ENCODE results near the gene AGBL4. TPM values are rescaled to one million over a fixed set of nuclear protein-coding genes. Genes with fewer than 3 reads are reported as not detected.
"Not testable (repeated sequence)": the region's sequence is repeated elsewhere in the genome, so short reads cannot be mapped to it uniquely, and the experiment has no call there.

Gene AGBL4
- total RNA-seq, 4 donors from 2014 or later, result 0.44 to 1.5 (median 1.2) TPM; not detected in 1

- TF ChIP-seq CTCF (IDR thresholded peaks at IDR 0.05), result no peak
- no peak for TF ChIP-seq EP300 (IDR thresholded peaks at IDR 0.05)
- Histone ChIP-seq H3K27ac (no peak overlapping the region), H3K4me3 (no peak overlapping the region), H3K9me3 (peaks cover 0 to 7% (median 0%) of the 10 kb centered on the region in 4 donors), H3K4me1 (no peaks in the 10 kb centered on the region), H3K27me3 (no peaks in the 10 kb centered on the region), H3K36me3 (no peaks in the 10 kb centered on the region)
- 75 to 83% methylated on average over 1 of the region's 1 CpG for WGBS, 2 donors
- no peak for DNase-seq (ENCODE audit: low spot score in 2 of 2)
Observed at GRCh38 chr1:49306507-49307070, 717.2 kb downstream of the AGBL4 start.

- H3K4me1 ChIP-seq; H3K27ac ChIP-seq; H3K36me3 ChIP-seq; DNase-seq (ENCODE audit: low spot score in 2 of 2); H3K4me3 ChIP-seq; H3K27me3 ChIP-seq: not testable (repeated sequence)
- peaks cover 0 to 10% (median 0%) of the 10 kb centered on the region in 4 donors for H3K9me3 ChIP-seq
- WGBS, 2 donors, result 79 to 86% methylated on average over 2 of the region's 2 CpGs
Observed at GRCh38 chr1:49302400-49302799, 721.4 kb downstream of the AGBL4 start.

GRCh38 chr1:49298304-49298703, 725.5 kb downstream of the AGBL4 start:
- TF ChIP-seq CTCF (IDR thresholded peaks at IDR 0.05), result no peak
- no peak for TF ChIP-seq EP300 (IDR thresholded peaks at IDR 0.05)
- TF ChIP-seq POLR2A (IDR thresholded peaks at IDR 0.05), result no peak
- Histone ChIP-seq H3K27me3 (no peaks in the 10 kb centered on the region), H3K9me3 (peaks cover 0 to 10% (median 0%) of the 10 kb centered on the region in 4 donors), H3K4me1 (no peaks in the 10 kb centered on the region), H3K27ac (no peak overlapping the region), H3K36me3 (no peaks in the 10 kb centered on the region), H3K4me3 (no peak overlapping the region)
- no peak for DNase-seq (ENCODE audit: low spot score in 2 of 2)
- 14 to 26% methylated on average over 2 of the region's 2 CpGs for WGBS, 2 donors

GRCh38 chr1:49297783-49298182, 726.0 kb downstream of the AGBL4 start:
- peaks cover 0 to 13% (median 0%) of the 10 kb centered on the region in 4 donors for H3K9me3 ChIP-seq
- 43 to 50% methylated on average over 4 of the region's 4 CpGs for WGBS, 2 donors
- no peak overlapping the region for H3K4me3 ChIP-seq
- H3K27me3 ChIP-seq, result no peaks in the 10 kb centered on the region
- no peak for DNase-seq (ENCODE audit: low spot score in 2 of 2)
- TF ChIP-seq POLR2A (IDR thresholded peaks at IDR 0.05) (no peak), EP300 (IDR thresholded peaks at IDR 0.05) (no peak), CTCF (IDR thresholded peaks at IDR 0.05) (no peak)
- no peaks in the 10 kb centered on the region for H3K36me3 ChIP-seq
- H3K4me1 ChIP-seq, result no peaks in the 10 kb centered on the region
- H3K27ac ChIP-seq, result no peak overlapping the region

- H3K36me3 ChIP-seq, result no peaks in the 10 kb centered on the region
- no peaks in the 10 kb centered on the region for H3K27me3 ChIP-seq
- no peak for DNase-seq (ENCODE audit: low spot score in 2 of 2)
- WGBS, 2 donors, result 65 to 77% methylated on average over 2 of the region's 2 CpGs
- no peak overlapping the region for H3K4me3 ChIP-seq
- peaks cover 0 to 17% (median 0%) of the 10 kb centered on the region in 4 donors for H3K9me3 ChIP-seq
- H3K27ac ChIP-seq, result no peak overlapping the region
- TF ChIP-seq POLR2A (IDR thresholded peaks at IDR 0.05) (no peak), EP300 (IDR thresholded peaks at IDR 0.05) (no peak)
- no peaks in the 10 kb centered on the region for H3K4me1 ChIP-seq
Observed at GRCh38 chr1:49294539-49294938, 729.2 kb downstream of the AGBL4 start.

- TF ChIP-seq CTCF (IDR thresholded peaks at IDR 0.05) (no peak), POLR2A (IDR thresholded peaks at IDR 0.05) (no peak)
- Histone ChIP-seq H3K4me3 (no peak overlapping the region), H3K4me1 (no peaks in the 10 kb centered on the region), H3K27me3 (no peaks in the 10 kb centered on the region), H3K27ac (no peak overlapping the region), H3K9me3 (peaks cover 0 to 17% (median 0%) of the 10 kb centered on the region in 4 donors), H3K36me3 (no peaks in the 10 kb centered on the region)
- WGBS, 2 donors, result 83 to 92% methylated on average over 4 of the region's 4 CpGs
- no peak for DNase-seq (ENCODE audit: low spot score in 2 of 2)
Observed at GRCh38 chr1:49293016-49293415, 730.7 kb downstream of the AGBL4 start.

GRCh38 chr1:49257211-49258049, 766.3 kb downstream of the AGBL4 start:
- not testable (repeated sequence) for H3K36me3 ChIP-seq; H3K4me1 ChIP-seq; H3K4me3 ChIP-seq; DNase-seq (ENCODE audit: low spot score in 2 of 2); H3K27me3 ChIP-seq; H3K27ac ChIP-seq
- H3K9me3 ChIP-seq, result peaks cover 0 to 30% (median under 1%) of the 10 kb centered on the region in 4 donors
- WGBS, 2 donors, result 80 to 82% methylated on average over 32 of the region's 32 CpGs
